ENCODE data around the gene GTF2F1. TPM values are rescaled to one million over a fixed set of nuclear protein-coding genes. Genes with fewer than 3 reads are reported as not detected.

GTF2F1 gene
- total and polyA plus RNA-seq, 8 donors, result 9.8 to 62.8 (median 31.1) TPM

DNA sequence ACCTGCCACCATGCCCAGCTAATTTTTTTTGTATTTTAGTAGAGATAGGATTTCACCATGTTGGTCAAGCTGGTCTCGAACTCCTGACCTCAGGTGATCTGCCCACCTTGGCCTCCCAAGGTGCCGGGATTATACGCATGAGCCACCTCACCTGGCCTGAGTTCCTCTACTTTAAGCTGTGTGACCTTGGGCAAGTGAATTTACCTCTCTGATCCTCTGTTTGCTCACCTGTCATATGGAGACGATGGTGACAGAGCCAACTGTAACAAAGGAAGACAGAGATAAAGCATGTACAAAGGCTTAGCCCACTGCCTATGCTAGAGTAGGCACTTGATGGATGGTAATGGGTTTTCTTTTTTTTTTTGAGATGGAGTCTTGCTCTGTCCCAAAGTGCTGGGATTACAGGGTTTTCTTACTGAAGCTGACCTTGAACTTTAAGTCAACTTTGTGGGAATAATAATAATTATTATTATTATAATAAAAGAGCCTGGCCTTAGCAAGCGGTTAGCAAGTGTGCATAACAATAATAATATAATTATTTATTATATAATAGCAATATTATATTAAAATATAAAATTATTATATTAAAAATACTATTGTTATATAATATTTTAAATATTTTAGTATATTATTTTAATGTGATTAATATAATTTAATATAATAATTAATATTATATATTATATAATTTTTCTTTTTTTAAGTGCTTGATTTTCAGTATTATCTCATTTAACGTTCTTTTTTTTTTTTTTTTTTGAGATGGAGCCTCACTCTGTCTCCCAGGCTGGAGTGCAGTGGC lies 58.3 kb downstream of the GTF2F1 start:
- TF ChIP-seq POLR2AphosphoS5 (IDR thresholded peaks at IDR 0.05) (no peak), POLR2A (IDR thresholded peaks at IDR 0.05) (no peak), EP300 (IDR thresholded peaks at IDR 0.05) (no peak)
- TF ChIP-seq, protein P1, sequence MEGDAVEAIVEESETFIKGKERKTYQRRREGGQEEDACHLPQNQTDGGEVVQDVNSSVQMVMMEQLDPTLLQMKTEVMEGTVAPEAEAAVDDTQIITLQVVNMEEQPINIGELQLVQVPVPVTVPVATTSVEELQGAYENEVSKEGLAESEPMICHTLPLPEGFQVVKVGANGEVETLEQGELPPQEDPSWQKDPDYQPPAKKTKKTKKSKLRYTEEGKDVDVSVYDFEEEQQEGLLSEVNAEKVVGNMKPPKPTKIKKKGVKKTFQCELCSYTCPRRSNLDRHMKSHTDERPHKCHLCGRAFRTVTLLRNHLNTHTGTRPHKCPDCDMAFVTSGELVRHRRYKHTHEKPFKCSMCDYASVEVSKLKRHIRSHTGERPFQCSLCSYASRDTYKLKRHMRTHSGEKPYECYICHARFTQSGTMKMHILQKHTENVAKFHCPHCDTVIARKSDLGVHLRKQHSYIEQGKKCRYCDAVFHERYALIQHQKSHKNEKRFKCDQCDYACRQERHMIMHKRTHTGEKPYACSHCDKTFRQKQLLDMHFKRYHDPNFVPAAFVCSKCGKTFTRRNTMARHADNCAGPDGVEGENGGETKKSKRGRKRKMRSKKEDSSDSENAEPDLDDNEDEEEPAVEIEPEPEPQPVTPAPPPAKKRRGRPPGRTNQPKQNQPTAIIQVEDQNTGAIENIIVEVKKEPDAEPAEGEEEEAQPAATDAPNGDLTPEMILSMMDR (IDR thresholded peaks at IDR 0.05), result no peak
- DNase-seq, result no peak
- WGBS, 5 donors, result 80 to 84% (median 82%) methylated on average over 6 of the region's 6 CpGs
- Histone ChIP-seq H3K4me3 (no peak overlapping the region), H3K4me1 (no peaks in the 10 kb centered on the region), H3K27me3 (no peaks in the 10 kb centered on the region), H3K9me3 (no peaks in the 10 kb centered on the region), H3K36me3 (no peaks in the 10 kb centered on the region), H3K27ac (no peak overlapping the region)
- intact Hi-C loops (cut with DNase I; ENCODE audit: low total_unique reads), result no loop called here

DNA sequence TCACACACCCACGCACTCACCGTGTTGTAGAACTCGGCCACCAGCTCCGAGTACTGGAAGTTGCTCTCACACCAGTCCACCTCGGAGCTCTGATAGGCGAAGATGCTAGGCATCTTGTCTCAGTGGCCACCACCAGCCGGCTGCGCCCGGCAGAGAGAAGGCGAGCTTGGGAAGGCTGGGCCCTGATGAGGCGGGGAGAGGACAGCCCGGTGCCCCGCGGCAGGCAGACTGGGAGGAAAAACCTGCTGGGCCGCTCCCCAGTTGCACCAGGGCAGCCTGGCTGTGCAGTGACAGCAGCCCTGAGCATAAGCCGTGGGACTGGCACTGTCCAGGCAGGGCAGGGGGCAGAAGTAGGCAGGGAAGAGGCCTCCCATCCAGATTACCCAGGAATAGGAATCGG lies 59.5 kb downstream of the GTF2F1 start, which contains the start of gene ACER1:
Gene ACER1 (minus strand): TSS at position 174 of the 400 bp plus-strand sequence. CDS start 61 bp downstream, at position 113.
- no peak within 1 kb of the TSS for H3K4me3 ChIP-seq
- intact Hi-C loops (cut with DNase I; ENCODE audit: low total_unique reads), result no loop called here
- 44 to 72% (median 54%) methylated on average over 13 to 17 of the region's 17 CpGs for WGBS, 5 donors
- TF ChIP-seq POLR2AphosphoS5 (IDR thresholded peaks at IDR 0.05), result no peak
- H3K36me3 ChIP-seq, result no peaks in the 10 kb centered on the region
- no peaks in the 10 kb centered on the region for H3K9me3 ChIP-seq
- no peak within 1 kb of the TSS for H3K27ac ChIP-seq
- no peaks in the 10 kb centered on the region for H3K4me1 ChIP-seq
- no peak for DNase-seq
- H3K27me3 ChIP-seq, result no peaks in the 10 kb centered on the region

Small RNA genes lying within 50 kb of the gene (small RNA-seq; reads per million reads assigned to genes)
- gene MIR6790 (0 reads per million in 4 donors), gene MIR6885 (0 to 0.15 (median 0.03) reads per million in 4 donors)

Other genes starting within 250 kb of the GTF2F1 start
- 10 to 100 TPM in 3 of 5 donors, 1 to 10 TPM in 2; 3.1 to 30.4 (median 16.7) TPM for gene MLLT1, start 113.2 kb downstream of the GTF2F1 start, total RNA-seq
- 10 to 100 TPM; 21.2 to 33.8 (median 27.4) TPM for gene MLLT1, start 113.2 kb downstream of the GTF2F1 start, polyA plus RNA-seq
- gene ACER1, start 59.6 kb downstream of the GTF2F1 start, total RNA-seq, result 1 to 10 TPM in 1 of 5 donors, not detected in 4; 3.5 TPM
- under 1 TPM in 1 of 3 donors, not detected in 2; 0.08 TPM for gene ACER1, start 59.6 kb downstream of the GTF2F1 start, polyA plus RNA-seq
- 10 to 100 TPM in 4 of 5 donors, 1 to 10 TPM in 1; 5.8 to 67.1 (median 24.0) TPM for gene CLPP, start 31.6 kb downstream of the GTF2F1 start, total RNA-seq
- gene CLPP, start 31.6 kb downstream of the GTF2F1 start, polyA plus RNA-seq, result 10 to 100 TPM; 73.3 to 76.5 (median 75.0) TPM
- gene ALKBH7, start 20.4 kb downstream of the GTF2F1 start, total RNA-seq, result 100 to 1,000 TPM in 1 of 5 donors, 10 to 100 TPM in 3, 1 to 10 TPM in 1; 5.3 to 138 (median 21.3) TPM
- gene ALKBH7, start 20.4 kb downstream of the GTF2F1 start, polyA plus RNA-seq, result 100 to 1,000 TPM in 1 of 3 donors, 10 to 100 TPM in 2; 81.1 to 122 (median 87.2) TPM
- 1 to 10 TPM in 4 of 5 donors, not detected in 1; 1.1 to 2.8 (median 1.9) TPM for gene PSPN, start 17.2 kb downstream of the GTF2F1 start, total RNA-seq
- 1 to 10 TPM in 2 of 3 donors, under 1 TPM in 1; 0.92 to 2.2 (median 1.1) TPM for gene PSPN, start 17.2 kb downstream of the GTF2F1 start, polyA plus RNA-seq
- 100 to 1,000 TPM; 111 to 130 (median 112) TPM for gene KHSRP, start 31.6 kb upstream of the GTF2F1 start, total RNA-seq
- 100 to 1,000 TPM in 1 of 3 donors, 10 to 100 TPM in 2; 49.1 to 103 (median 79.3) TPM for gene KHSRP, start 31.6 kb upstream of the GTF2F1 start, polyA plus RNA-seq
- gene SLC25A41, start 40.6 kb upstream of the GTF2F1 start, total RNA-seq, result 1 to 10 TPM in 1 of 5 donors, not detected in 4; 4.9 TPM
- gene SLC25A41, start 40.6 kb upstream of the GTF2F1 start, polyA plus RNA-seq, result under 1 TPM in 1 of 3 donors, not detected in 2; 0.80 TPM
- gene SLC25A23, start 66.6 kb upstream of the GTF2F1 start, total RNA-seq, result 100 to 1,000 TPM in 1 of 5 donors, 10 to 100 TPM in 4; 20.7 to 191 (median 60.1) TPM
- 10 to 100 TPM; 30.8 to 42.5 (median 34.2) TPM for gene SLC25A23, start 66.6 kb upstream of the GTF2F1 start, polyA plus RNA-seq
- gene CRB3, start 71.1 kb upstream of the GTF2F1 start, total RNA-seq, result 100 to 1,000 TPM in 1 of 5 donors, 10 to 100 TPM in 3, 1 to 10 TPM in 1; 7.6 to 203 (median 46.1) TPM
- 10 to 100 TPM; 34.3 to 66.6 (median 51.9) TPM for gene CRB3, start 71.1 kb upstream of the GTF2F1 start, polyA plus RNA-seq
- 10 to 100 TPM in 1 of 5 donors, 1 to 10 TPM in 2, under 1 TPM in 2; 0.45 to 15.2 (median 1.1) TPM for gene DENND1C, start 88.6 kb upstream of the GTF2F1 start, total RNA-seq
- 1 to 10 TPM; 2.5 to 3.1 (median 2.9) TPM for gene DENND1C, start 88.6 kb upstream of the GTF2F1 start, polyA plus RNA-seq
- gene TUBB4A, start 109.1 kb upstream of the GTF2F1 start, total RNA-seq, result 1 to 10 TPM in 2 of 5 donors, under 1 TPM in 1, not detected in 2; 0.89 to 3.9 (median 1.1) TPM
- gene TUBB4A, start 109.1 kb upstream of the GTF2F1 start, polyA plus RNA-seq, result under 1 TPM in 2 of 3 donors, not detected in 1; 0.76 to 0.85 TPM
- not detected for gene TNFSF9, start 137.9 kb upstream of the GTF2F1 start, total RNA-seq
- under 1 TPM in 1 of 3 donors, not detected in 2; 0.85 TPM for gene TNFSF9, start 137.9 kb upstream of the GTF2F1 start, polyA plus RNA-seq
- not detected for gene CD70, start 198.0 kb upstream of the GTF2F1 start, total RNA-seq
- under 1 TPM in 1 of 3 donors, not detected in 2; 0.18 TPM for gene CD70, start 198.0 kb upstream of the GTF2F1 start, polyA plus RNA-seq